H1 (cell line): ENCODE data around the gene ERVV-1.

Experiments used
- CEBPB ChIP-seq: IDR thresholded peaks from 2 replicates; pipeline ENCODE4 v1.6.1; 2012; ENCODE audit warnings: low read depth, low read length
- CREB1 ChIP-seq: IDR thresholded peaks from 2 replicates; pipeline ENCODE4 v1.6.1; 2012; ENCODE audit warnings: inconsistent platforms
- EP300 ChIP-seq, 2 experiments: IDR thresholded peaks; 1 replicate in 1 of 2; 2 replicates in 1 of 2; pipeline ENCODE4 v1.6.1; 2011 to 2012; ENCODE audit warnings: low read depth in 2 of 2, low read length in 2 of 2, mild to moderate bottlenecking in 2 of 2, borderline replicate concordance in 1 of 2, inconsistent platforms in 1 of 2, moderate library complexity in 1 of 2
- EZH2 ChIP-seq: fragments of 200-600 bp; sonication (generic); IDR thresholded peaks from 2 replicates; pipeline ENCODE4 v1.7.1; 2012; ENCODE audit warnings: low read depth, mild to moderate bottlenecking, moderate library complexity, low read length, inconsistent platforms; ENCODE audit not compliant: severe bottlenecking
- GTF2F1 ChIP-seq: IDR thresholded peaks from 2 replicates; pipeline ENCODE4 v1.6.1; 2012; ENCODE audit warnings: low read depth, low read length, improper control_type of control experiment, borderline replicate concordance
- JUN ChIP-seq: IDR thresholded peaks from 2 replicates; pipeline ENCODE4 v1.6.1; 2011; ENCODE audit warnings: low read depth, mild to moderate bottlenecking, improper control_type of control experiment, low read length
- JUND ChIP-seq: IDR thresholded peaks from 2 replicates; pipeline ENCODE4 v1.6.1; 2011; ENCODE audit warnings: mild to moderate bottlenecking, improper control_type of control experiment, low read length
- MAFK ChIP-seq: IDR thresholded peaks from 2 replicates; pipeline ENCODE4 v1.6.1; 2012; ENCODE audit warnings: low read depth, mild to moderate bottlenecking, improper control_type of control experiment, low read length
- RFX5 ChIP-seq: IDR thresholded peaks from 2 replicates; pipeline ENCODE4 v1.6.1; 2011; ENCODE audit warnings: low read depth, low read length, improper control_type of control experiment, borderline replicate concordance
- SIRT6 ChIP-seq: IDR thresholded peaks from one replicate; pipeline ENCODE4 v1.7.1; 2012; ENCODE audit warnings: low read length, inconsistent platforms
- SIX5 ChIP-seq: IDR thresholded peaks from 2 replicates; pipeline ENCODE4 v1.6.1; 2011; ENCODE audit warnings: mild to moderate bottlenecking, low read depth, low read length
- SRF ChIP-seq: IDR thresholded peaks from 2 replicates; pipeline ENCODE4 v1.6.1; 2011; ENCODE audit warnings: mild to moderate bottlenecking, low read depth, low read length, moderate library complexity
- TF ChIP-seq, protein P1 (sequence below), 3 experiments: IDR thresholded peaks; 1 replicate in 2 of 3; 2 replicates in 1 of 3; pipeline versions ENCODE4 v1.5.1 to v1.6.1; 2011; ENCODE audit warnings: low read length in 3 of 3, mild to moderate bottlenecking in 3 of 3, inconsistent platforms in 2 of 3, low read depth in 1 of 3, moderate library complexity in 1 of 3; ENCODE audit not compliant: insufficient read depth in 1 of 3; ENCODE audit errors: control extremely low read depth in 1 of 3
- TF ChIP-seq, protein P2 (sequence below): IDR thresholded peaks from 2 replicates; pipeline ENCODE4 v1.6.1; 2012; ENCODE audit warnings: low read length, inconsistent platforms

DNA sequence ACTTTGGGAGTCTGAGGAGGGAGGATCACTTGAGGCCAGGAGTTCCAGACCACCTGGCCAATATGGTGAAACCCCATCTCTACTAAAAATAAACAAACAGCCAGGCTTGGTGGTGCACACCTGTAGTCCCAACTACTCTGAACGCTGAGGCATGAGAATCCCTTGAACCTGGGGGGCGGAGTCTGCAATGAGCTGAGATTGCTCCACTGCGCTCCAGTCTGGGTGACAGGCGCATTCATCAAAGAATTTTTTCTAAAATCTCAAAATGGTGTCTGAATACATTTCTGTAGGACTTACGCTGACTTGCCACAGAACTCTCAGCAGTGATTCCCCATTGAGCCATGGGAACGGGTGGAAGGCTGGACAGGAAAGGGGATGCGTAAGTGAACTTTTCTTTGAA is 18.0 kb upstream of the ERVV-1 start:
- TF ChIP-seq, protein P1, sequence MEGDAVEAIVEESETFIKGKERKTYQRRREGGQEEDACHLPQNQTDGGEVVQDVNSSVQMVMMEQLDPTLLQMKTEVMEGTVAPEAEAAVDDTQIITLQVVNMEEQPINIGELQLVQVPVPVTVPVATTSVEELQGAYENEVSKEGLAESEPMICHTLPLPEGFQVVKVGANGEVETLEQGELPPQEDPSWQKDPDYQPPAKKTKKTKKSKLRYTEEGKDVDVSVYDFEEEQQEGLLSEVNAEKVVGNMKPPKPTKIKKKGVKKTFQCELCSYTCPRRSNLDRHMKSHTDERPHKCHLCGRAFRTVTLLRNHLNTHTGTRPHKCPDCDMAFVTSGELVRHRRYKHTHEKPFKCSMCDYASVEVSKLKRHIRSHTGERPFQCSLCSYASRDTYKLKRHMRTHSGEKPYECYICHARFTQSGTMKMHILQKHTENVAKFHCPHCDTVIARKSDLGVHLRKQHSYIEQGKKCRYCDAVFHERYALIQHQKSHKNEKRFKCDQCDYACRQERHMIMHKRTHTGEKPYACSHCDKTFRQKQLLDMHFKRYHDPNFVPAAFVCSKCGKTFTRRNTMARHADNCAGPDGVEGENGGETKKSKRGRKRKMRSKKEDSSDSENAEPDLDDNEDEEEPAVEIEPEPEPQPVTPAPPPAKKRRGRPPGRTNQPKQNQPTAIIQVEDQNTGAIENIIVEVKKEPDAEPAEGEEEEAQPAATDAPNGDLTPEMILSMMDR (IDR thresholded peaks at IDR 0.05; ENCODE audit: control extremely low read depth in 1 of 3, insufficient read depth in 1 of 3, low read depth in 1 of 3, low read length in 3 of 3) = no peak
- TF ChIP-seq JUND (no peak), GTF2F1 (no peak), EZH2 (no peak), SRF (no peak), CREB1 (no peak), EP300 (IDR thresholded peaks at IDR 0.05; ENCODE audit: borderline replicate concordance in 1 of 2, low read depth in 2 of 2, low read length in 2 of 2) (no peak), CEBPB (no peak), RFX5 (no peak), JUN (no peak), SIX5 (no peak), SIRT6 (no peak), MAFK (no peak)
- TF ChIP-seq, protein P2, sequence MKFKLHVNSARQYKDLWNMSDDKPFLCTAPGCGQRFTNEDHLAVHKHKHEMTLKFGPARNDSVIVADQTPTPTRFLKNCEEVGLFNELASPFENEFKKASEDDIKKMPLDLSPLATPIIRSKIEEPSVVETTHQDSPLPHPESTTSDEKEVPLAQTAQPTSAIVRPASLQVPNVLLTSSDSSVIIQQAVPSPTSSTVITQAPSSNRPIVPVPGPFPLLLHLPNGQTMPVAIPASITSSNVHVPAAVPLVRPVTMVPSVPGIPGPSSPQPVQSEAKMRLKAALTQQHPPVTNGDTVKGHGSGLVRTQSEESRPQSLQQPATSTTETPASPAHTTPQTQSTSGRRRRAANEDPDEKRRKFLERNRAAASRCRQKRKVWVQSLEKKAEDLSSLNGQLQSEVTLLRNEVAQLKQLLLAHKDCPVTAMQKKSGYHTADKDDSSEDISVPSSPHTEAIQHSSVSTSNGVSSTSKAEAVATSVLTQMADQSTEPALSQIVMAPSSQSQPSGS = no peak
